GM06990 (cell line): Measurements from ENCODE around the gene XAGE1B.
"Not testable (repeated sequence)": the region's sequence is repeated elsewhere in the genome, so short reads cannot be mapped to it uniquely, and the experiment has no call there.

Source experiments
- DNase-seq: peaks from one replicate; pipeline ENCODE4 v3.0.0-alpha.2; 2011; ENCODE audit not compliant: insufficient read length; ENCODE audit errors: extremely low read depth
- H3K27me3 ChIP-seq: replicated peaks from 2 replicates; pipeline ENCODE4 v1.6.0; 2011; ENCODE audit warnings: low read length; ENCODE audit not compliant: control insufficient read depth, insufficient read depth
- H3K36me3 ChIP-seq: 2 replicates; pipeline ENCODE4 v1.5.1; 2011; ENCODE audit warnings: low read length; ENCODE audit not compliant: control insufficient read depth, insufficient read depth
- H3K4me3 ChIP-seq: replicated peaks from 2 replicates; pipeline ENCODE4 v1.5.1; 2011; ENCODE audit warnings: low read depth, mild to moderate bottlenecking, control low read depth, low read length
- TF ChIP-seq, protein P1 (sequence below): IDR thresholded peaks from 2 replicates; pipeline ENCODE4 v1.5.1; 2011; ENCODE audit warnings: low read length, control low read depth, mild to moderate bottlenecking, inconsistent platforms; ENCODE audit not compliant: insufficient read depth, poor library complexity, severe bottlenecking

XAGE1B gene

DNA sequence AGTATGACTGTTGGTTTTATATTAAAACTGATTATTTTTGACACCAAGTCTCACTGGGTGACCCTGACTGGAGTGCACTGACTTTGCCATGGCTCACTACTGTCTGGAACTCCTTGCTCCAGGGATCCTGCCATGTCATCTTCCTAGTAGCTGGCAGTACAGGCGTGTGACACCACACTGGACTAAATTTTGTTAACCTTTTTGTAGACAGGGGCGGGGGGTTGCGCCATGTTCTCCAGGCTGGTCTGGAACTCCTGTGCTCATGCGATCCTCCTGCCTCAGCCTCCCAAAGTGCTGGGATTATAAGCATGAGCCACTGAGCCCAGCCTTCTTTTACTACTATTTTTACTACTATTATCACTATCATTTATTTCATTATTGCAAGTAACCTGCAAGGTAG lies 12.3 kb downstream of the XAGE1B start:
- no peak for DNase-seq
- Histone ChIP-seq H3K27me3 (no peaks in the 10 kb centered on the region), H3K4me3 (no peak overlapping the region), H3K36me3 (no peaks in the 10 kb centered on the region)
- TF ChIP-seq, protein P1, sequence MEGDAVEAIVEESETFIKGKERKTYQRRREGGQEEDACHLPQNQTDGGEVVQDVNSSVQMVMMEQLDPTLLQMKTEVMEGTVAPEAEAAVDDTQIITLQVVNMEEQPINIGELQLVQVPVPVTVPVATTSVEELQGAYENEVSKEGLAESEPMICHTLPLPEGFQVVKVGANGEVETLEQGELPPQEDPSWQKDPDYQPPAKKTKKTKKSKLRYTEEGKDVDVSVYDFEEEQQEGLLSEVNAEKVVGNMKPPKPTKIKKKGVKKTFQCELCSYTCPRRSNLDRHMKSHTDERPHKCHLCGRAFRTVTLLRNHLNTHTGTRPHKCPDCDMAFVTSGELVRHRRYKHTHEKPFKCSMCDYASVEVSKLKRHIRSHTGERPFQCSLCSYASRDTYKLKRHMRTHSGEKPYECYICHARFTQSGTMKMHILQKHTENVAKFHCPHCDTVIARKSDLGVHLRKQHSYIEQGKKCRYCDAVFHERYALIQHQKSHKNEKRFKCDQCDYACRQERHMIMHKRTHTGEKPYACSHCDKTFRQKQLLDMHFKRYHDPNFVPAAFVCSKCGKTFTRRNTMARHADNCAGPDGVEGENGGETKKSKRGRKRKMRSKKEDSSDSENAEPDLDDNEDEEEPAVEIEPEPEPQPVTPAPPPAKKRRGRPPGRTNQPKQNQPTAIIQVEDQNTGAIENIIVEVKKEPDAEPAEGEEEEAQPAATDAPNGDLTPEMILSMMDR: no peak

DNA sequence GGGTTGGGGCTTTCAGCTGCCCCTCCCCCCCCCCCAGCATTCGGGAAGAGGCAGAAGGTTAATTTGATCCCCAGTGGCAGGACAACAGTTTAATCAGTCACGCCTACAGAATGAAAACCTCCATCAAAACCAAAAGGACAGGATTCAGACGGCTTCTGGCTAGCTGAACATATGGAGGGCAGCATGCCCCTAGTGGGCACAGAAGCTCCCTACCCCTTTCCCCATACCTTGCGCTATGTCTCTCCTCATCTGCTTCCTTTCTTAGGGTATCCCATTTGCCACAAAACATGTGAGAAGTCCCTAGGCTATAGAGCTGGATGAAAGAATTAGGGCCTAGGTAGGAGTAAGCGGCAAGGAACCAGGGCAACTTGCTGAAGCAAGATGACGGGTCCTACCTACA lies 15.5 kb downstream of the XAGE1B start:
- DNase-seq, H3K27me3 ChIP-seq, H3K36me3 ChIP-seq, H3K4me3 ChIP-seq: not testable (repeated sequence)

DNA sequence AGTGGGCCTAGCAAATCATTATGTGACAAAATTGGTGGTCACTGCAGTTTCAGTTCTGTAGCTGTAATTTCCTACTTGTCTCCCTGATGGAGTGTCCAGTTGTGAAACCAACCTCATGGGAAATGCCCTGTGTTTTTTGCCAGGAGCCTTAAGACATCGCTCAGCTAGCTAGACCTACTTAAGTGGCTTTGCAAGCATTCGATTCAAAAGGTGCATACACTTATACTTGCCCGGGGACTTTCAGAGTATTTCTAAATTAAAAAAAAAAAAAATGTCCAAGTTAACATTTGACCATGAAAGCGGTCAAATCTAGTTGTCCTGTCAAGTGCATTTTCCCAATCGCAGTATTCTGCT lies 20.5 kb downstream of the XAGE1B start:
- not testable (repeated sequence) for H3K27me3 ChIP-seq, H3K4me3 ChIP-seq

DNA sequence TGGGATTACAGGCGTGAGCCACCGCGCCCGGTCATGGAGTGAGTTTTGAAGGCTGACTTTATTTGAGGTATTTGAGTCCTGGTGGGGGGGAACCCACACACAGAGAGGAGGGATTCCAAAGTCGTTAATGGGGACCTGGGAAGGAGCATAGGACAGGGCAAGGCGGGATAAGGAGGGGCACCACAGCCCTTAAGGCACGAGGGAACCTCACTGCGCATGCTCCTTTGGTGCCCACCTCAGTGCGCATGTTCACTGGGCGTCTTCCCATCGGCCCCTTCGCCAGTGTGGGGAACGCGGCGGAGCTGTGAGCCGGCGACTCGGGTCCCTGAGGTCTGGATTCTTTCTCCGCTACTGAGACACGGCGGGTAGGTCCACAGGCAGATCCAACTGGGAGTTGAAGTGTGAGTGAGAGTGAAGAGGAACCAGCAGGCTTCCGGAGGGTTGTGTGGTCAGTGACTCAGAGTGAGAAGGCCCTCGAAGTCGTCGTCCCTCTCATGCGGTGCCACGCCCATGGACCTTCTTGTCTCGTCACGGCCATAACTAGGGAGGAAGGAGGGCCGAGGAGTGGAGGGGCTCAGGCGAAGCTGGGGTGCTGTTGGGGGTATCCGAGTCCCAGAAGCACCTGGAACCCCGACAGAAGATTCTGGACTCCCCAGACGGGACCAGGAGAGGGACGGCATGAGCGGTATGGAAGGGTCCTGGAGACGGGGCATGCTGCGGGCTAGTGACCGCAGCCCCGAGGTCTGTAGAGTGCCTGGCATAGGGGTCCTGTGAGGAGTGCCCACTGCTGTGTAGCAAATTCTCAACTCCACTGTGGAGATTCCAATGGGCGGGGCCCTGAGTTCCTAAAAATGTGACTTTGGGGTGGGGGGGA lies 21.1 kb downstream of the XAGE1B start, which contains the start of gene XAGE1A:
TSS of gene XAGE1A (plus strand) at position 264 of the 874 bp plus-strand sequence. CDS start 1,554 bp downstream, outside the sequence.
- DNase-seq: not testable (repeated sequence)

More for the DNA sequence above, 20.5 kb downstream of the XAGE1B start:
- H3K36me3 ChIP-seq, DNase-seq: not testable (repeated sequence)

DNA sequence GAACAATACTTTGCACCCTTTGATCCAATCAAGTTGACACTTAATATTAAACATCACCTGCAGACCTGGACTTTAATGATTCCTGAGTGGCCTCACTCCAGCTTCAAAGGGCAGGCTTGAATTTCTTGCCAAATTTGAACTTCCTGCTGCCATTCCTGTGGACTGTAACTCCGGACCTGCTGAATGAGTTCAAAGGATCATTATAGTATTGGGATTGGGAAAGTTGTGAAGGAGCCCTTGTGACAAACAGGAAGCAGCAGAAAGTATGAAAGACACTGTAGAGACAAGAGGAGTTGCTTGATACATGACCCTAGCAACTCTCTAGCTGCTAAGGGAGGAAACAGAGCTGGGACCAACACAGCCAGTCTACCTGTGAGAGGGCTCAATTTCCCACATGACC lies 45.6 kb downstream of the XAGE1B start:
- not testable (repeated sequence) for H3K27me3 ChIP-seq, H3K36me3 ChIP-seq, DNase-seq, H3K4me3 ChIP-seq

More for the DNA sequence above, 21.1 kb downstream of the XAGE1B start, which contains the start of gene XAGE1A:
- not testable (repeated sequence) for H3K27me3 ChIP-seq, H3K36me3 ChIP-seq, H3K4me3 ChIP-seq
